ENCODE results near the gene ZDHHC13. TPM values are rescaled to one million over a fixed set of nuclear protein-coding genes. Genes with fewer than 3 reads are reported as not detected.

The ZDHHC13 gene
- total and polyA plus RNA-seq, 4 donors, result 1.2 to 8.2 (median 2.7) TPM

DNA sequence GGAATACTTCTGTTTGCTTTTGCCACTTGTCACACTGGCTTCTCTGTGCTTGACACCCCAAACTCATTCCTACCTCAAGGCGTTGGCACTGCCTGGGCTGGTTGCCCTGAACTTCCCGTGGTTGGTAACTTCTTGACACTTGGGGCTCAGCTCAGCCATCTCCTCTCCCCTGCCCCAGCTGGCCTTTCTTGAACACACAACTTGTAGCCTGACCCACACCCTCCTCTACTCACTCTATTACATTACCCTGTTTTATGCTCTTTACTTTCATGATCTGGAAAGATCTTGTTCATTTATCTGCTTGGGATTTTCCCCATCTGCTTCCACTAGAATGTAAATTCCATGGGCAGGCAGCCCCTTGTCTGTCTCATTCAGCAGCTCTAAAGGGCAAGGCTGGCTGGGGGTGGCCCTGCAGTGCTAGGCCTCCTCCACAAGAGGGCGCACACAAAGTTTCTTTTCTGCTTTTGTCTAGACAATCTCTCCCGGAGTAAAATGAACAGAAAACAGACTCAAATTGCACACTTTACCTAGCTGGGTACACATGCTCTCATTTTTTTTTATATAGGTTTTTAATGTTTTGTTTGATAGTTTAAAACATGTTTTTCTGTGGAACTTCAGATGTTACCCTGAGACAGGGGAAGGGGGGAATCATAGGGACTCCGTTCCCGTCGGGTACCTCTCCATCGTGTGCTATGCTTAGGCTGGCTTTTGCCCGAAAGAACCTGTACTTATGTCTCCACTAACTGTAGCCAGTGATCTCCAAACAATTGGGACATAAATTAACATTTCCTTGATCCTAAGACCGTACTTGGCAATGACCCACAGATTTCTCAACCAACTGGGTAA lies 40.0 kb upstream of the ZDHHC13 start:
- whole genome bisulfite sequencing, result 53% methylated on average over 10 of the region's 10 CpGs
- no peak overlapping the region for H3K9ac ChIP-seq (ENCODE audit: low read depth in 1 of 2, low read length in 2 of 2)
- no peaks in the 10 kb centered on the region for H3K36me3 ChIP-seq (ENCODE audit: control insufficient read depth in 4 of 4, insufficient read depth in 3 of 4, low read depth in 1 of 4, low read length in 3 of 4)
- no peak overlapping the region for H3K4me3 ChIP-seq (ENCODE audit: low read depth in 1 of 3, low read length in 3 of 3)
- no peak overlapping the region for H3K27ac ChIP-seq (ENCODE audit: low read depth in 1 of 2, low read length in 2 of 2)
- no peaks in the 10 kb centered on the region for H3K27me3 ChIP-seq (ENCODE audit: control insufficient read depth in 4 of 4, insufficient read depth in 4 of 4, low read length in 3 of 4)
- no peaks in the 10 kb centered on the region for H3K4me1 ChIP-seq (ENCODE audit: control insufficient read depth in 4 of 4, insufficient read depth in 4 of 4, low read length in 3 of 4)
- no peaks in the 10 kb centered on the region for H3K9me3 ChIP-seq (ENCODE audit: control insufficient read depth in 4 of 4, low read length in 3 of 4)
- peak; percentile 71 for DNase-seq (ENCODE audit: low spot score)
- TF ChIP-seq, protein P1, sequence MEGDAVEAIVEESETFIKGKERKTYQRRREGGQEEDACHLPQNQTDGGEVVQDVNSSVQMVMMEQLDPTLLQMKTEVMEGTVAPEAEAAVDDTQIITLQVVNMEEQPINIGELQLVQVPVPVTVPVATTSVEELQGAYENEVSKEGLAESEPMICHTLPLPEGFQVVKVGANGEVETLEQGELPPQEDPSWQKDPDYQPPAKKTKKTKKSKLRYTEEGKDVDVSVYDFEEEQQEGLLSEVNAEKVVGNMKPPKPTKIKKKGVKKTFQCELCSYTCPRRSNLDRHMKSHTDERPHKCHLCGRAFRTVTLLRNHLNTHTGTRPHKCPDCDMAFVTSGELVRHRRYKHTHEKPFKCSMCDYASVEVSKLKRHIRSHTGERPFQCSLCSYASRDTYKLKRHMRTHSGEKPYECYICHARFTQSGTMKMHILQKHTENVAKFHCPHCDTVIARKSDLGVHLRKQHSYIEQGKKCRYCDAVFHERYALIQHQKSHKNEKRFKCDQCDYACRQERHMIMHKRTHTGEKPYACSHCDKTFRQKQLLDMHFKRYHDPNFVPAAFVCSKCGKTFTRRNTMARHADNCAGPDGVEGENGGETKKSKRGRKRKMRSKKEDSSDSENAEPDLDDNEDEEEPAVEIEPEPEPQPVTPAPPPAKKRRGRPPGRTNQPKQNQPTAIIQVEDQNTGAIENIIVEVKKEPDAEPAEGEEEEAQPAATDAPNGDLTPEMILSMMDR (IDR thresholded peaks at IDR 0.05; ENCODE audit: low read depth, low read length, missing input control), result peak; percentile 95
- TF ChIP-seq, protein P2, sequence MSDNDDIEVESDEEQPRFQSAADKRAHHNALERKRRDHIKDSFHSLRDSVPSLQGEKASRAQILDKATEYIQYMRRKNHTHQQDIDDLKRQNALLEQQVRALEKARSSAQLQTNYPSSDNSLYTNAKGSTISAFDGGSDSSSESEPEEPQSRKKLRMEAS (IDR thresholded peaks at IDR 0.05), result no peak
- TF ChIP-seq RAD21 (IDR thresholded peaks at IDR 0.05), result peak; percentile 66 to 77
- TF ChIP-seq HNF4G (IDR thresholded peaks at IDR 0.05), result no peak

DNA sequence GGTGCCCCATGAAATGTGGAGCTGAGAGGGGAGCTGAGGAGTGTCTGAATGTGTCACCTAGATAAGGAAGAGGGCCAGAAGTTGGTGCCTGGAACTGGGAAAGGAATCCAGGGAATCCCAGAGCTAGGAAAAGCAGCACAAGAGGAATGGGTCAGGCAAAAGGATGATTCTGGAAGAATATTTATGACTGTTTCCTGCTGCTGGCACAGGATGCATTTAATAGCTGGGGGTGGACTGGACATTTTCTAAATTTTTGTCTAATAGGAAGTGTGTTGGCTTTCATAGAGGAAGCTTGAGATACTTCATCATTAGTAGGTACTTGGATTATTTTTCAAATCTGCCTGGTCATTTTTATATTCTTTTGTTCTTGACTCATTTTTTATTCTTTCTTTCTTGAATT lies 39.0 kb upstream of the ZDHHC13 start:
- Histone ChIP-seq H3K27me3 (ENCODE audit: control insufficient read depth in 4 of 4, insufficient read depth in 4 of 4, low read length in 3 of 4) (no peaks in the 10 kb centered on the region), H3K4me3 (ENCODE audit: low read depth in 1 of 3, low read length in 3 of 3) (no peak overlapping the region), H3K9me3 (ENCODE audit: control insufficient read depth in 4 of 4, low read length in 3 of 4) (no peaks in the 10 kb centered on the region), H3K36me3 (ENCODE audit: control insufficient read depth in 4 of 4, insufficient read depth in 3 of 4, low read depth in 1 of 4, low read length in 3 of 4) (no peaks in the 10 kb centered on the region), H3K4me1 (ENCODE audit: control insufficient read depth in 4 of 4, insufficient read depth in 4 of 4, low read length in 3 of 4) (no peaks in the 10 kb centered on the region), H3K9ac (ENCODE audit: low read depth in 1 of 2, low read length in 2 of 2) (no peak overlapping the region), H3K27ac (ENCODE audit: low read depth in 1 of 2, low read length in 2 of 2) (no peak overlapping the region)
- DNase-seq (ENCODE audit: low spot score), result no peak
- TF ChIP-seq, protein P1 (IDR thresholded peaks at IDR 0.05; ENCODE audit: low read depth, low read length, missing input control), result no peak
- TF ChIP-seq, protein P3, sequence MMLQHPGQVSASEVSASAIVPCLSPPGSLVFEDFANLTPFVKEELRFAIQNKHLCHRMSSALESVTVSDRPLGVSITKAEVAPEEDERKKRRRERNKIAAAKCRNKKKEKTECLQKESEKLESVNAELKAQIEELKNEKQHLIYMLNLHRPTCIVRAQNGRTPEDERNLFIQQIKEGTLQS (IDR thresholded peaks at IDR 0.05), result no peak
- TF ChIP-seq EGR1 (IDR thresholded peaks at IDR 0.05; ENCODE audit: low read depth in 2 of 2), result no peak
- no peak for TF ChIP-seq REST (IDR thresholded peaks at IDR 0.05)
- TF ChIP-seq ZBTB33 (IDR thresholded peaks at IDR 0.05), result no peak
- no peak for TF ChIP-seq TAF1 (conservative IDR thresholded peaks at IDR 0.05)
- TF ChIP-seq HNF4A (conservative IDR thresholded peaks at IDR 0.05), result no peak
- no peak for TF ChIP-seq JUND (IDR thresholded peaks at IDR 0.05)
- TF ChIP-seq FOXA1 (IDR thresholded peaks at IDR 0.05), result no peak
- no peak for TF ChIP-seq NR2F2 (IDR thresholded peaks at IDR 0.05)
- TF ChIP-seq RAD21 (IDR thresholded peaks at IDR 0.05), result no peak
- TF ChIP-seq FOXA2 (IDR thresholded peaks at IDR 0.05), result no peak
- TF ChIP-seq GABPA (IDR thresholded peaks at IDR 0.05 in 1 of 2, conservative IDR thresholded peaks at IDR 0.05 in 1 of 2), result no peak
- no peak for TF ChIP-seq YY1 (IDR thresholded peaks at IDR 0.05)
